Fibroblast of gingiva (primary cell): ENCODE data around the gene CNOT2.

Experiments used
- DNase-seq: peaks from one replicate; pipeline ENCODE4 v3.0.0-alpha.2; 2011; ENCODE audit warnings: low read depth

Gene CNOT2, protein sequence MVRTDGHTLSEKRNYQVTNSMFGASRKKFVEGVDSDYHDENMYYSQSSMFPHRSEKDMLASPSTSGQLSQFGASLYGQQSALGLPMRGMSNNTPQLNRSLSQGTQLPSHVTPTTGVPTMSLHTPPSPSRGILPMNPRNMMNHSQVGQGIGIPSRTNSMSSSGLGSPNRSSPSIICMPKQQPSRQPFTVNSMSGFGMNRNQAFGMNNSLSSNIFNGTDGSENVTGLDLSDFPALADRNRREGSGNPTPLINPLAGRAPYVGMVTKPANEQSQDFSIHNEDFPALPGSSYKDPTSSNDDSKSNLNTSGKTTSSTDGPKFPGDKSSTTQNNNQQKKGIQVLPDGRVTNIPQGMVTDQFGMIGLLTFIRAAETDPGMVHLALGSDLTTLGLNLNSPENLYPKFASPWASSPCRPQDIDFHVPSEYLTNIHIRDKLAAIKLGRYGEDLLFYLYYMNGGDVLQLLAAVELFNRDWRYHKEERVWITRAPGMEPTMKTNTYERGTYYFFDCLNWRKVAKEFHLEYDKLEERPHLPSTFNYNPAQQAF

DNA sequence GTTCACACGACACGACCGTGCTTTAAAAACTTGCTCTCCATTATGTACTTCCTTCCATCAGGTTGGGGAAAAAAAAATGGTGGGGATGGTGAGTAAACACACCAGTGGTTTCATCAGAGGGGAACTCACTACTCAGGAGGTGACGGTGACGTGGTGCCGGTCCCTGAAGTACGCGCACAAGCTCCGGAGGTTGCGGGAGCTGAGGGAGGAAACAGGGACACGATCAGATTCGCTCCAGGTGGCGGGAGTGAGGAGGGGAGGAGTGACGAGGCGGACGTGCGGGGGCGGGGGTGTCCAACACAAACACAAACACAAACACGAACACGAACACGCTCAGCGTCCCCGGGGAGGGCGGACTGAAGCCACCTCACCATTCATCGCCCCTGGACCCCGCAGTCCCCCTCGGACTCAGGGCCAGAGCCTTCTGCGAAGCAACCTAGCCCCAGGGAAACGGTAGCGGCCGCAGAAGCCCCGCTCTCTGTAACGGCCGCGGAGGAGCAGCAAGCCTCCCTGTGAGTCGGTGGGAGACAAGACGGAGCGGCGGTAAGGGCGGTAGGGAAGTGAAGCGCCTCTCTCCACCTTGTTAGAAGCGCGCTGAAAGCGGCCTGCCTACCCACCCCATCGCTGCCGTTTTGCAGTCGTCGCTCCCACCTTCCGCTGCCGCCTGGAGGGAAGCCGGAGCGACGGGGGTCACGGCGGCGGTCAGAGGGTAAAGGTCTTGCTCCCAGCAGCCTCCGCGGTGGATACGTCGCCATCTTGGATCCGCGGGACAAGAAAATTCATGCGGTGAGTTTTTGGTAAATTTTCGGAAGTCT, at the start of gene CNOT2:
TSS of gene CNOT2 (plus strand) at position 739 of the 815 bp plus-strand sequence. CDS start 34,794 bp downstream, outside the sequence.
- DNase-seq = peak; percentile 85

DNA sequence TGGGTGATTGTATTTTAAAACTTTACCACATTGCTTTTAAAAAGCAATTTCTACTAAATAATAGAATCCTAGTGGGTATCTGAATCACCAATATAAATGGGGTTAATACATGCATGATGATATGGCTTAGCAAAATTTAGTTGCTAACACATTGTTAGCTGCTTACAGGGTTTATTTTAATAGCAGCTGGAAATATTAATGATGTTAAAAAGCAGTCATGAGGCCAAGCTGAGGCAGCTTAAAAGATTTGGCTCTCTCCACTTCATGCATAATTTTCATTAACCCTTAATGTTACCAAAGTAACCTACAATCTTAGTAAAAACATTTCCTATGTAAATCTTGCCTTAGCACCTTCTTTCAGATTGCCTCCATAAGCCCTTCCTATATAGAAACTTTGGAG, 49.2 kb upstream of the CNOT2 start:
- DNase-seq = no peak

DNA sequence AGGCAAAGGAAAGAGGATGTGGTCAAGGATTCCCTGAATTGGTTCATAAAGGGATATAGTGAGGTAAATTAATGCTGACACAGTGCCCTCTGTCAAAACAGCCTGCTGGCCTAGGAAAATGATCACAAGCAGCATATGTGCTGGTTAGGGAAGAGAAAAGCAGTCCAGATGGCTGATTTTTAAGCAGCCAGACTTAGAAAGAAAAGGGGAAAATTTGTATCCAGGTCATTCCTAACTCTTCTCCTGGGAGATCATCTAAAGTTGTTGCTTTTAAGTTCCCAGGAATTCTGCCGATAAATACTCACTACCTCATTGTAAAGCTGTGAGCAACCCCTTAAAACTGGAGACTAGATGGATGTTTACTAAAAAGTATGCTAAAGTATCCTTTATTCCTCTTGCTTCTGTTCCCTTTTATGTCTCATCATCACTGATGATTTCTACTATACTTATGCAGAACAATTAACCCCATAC, 46.4 kb upstream of the CNOT2 start:
- DNase-seq = peak; percentile 67

DNA sequence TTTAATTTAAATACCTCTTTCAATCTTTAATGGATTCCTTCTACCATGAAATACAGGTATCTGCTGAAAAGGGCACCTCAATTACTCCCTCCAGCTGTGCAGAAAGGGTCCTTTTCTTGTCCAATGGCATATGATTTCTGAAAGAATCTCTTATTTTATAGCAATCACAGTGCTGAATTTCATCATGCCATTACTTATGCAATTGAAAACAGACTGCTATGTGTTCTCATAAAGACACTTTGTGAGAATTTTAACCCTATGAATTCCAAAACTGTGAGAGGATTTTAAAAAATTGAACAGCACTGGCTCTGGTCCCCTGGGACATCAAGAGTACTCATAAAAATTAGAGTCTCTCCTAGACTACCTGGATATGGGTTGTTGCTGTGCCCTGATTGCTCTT, 45.9 kb upstream of the CNOT2 start:
- DNase-seq = peak; percentile 43

DNA sequence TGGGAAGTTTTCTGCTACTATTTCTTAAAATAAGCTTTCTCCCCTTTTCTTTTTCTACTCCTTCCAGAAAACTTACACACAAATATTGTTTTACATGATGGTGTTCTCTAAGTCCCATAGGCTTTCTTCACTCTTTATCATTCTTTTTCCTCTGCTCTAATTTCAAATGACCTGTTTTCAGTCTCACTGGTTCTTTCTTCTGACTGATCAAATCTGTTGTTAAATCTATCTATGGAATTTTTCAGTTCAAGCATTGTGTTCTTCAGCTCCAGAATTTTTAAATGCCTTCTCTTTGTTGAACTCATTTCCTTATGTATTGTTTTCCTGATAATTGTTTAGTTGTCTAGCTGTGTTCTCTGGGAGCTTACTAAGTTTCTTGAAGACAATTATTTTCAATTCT, 29.5 kb upstream of the CNOT2 start:
- no peak for DNase-seq

DNA sequence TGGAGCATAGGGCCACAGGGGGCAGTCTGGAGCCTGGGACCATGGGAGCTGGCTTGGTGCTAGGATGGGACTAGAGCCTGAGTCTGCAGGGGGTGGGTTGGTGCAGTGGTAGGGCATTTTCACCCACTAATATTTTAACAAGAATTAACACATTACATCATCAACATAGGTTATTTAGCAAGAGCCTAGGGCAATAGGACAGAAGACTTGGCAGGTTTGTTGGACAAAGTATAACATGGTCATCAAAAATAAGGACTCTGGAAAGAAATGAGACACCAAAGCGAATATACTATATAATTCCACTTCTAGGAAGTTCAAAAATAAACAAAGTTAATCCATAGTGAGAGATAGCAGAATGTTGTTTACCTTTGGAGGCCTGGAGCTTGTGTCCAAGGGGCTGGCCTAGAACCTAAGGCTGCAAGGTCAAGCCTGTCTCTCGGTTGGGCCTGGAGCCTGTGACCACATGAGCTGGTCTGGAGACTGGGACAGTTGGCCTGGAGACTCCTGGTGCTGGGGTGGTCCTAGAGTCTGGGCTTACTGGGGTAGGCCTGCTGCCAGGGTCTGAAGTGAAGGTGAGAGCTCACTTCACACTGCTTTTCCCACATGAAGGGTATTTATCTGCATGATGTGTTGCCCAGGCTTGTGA, 28.1 kb upstream of the CNOT2 start:
- DNase-seq = no peak

DNA sequence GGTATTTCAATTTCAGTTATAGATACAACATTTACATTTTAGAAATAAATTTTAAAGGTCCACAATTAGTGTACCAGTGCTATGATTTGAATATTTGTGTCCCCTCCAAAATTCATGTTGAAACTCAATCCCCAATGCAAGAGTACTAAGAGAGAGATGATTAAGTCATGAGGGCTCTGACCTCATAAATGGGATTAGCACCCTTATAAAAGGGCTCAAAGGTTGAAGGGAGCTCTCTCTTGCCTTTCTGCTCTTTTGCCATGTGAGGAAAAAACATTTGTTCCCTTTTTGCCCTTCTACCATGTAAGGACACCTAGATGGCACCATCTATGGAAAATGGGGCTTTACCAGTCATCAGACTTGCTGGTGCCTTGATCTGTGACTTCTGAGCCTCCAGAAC, 25.8 kb upstream of the CNOT2 start:
- DNase-seq = no peak

DNA sequence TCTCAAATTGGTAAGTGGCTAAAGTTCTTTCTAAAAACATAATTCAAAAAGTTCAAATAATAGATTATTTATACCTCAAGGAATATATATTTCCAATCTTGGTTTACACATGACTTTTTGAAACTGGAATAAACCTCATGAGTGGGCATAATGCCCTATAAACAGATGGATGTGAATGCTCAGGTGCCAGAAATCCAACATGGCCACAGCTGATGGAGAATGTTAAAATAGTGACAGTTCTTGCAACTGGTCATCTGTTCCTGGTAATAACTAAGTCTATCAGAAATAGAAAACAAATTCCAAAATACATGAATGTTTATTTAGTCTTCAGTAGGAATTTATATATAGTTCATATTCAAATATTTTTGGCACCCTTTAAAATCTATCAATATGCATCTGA, 21.6 kb upstream of the CNOT2 start:
- no peak for DNase-seq

DNA sequence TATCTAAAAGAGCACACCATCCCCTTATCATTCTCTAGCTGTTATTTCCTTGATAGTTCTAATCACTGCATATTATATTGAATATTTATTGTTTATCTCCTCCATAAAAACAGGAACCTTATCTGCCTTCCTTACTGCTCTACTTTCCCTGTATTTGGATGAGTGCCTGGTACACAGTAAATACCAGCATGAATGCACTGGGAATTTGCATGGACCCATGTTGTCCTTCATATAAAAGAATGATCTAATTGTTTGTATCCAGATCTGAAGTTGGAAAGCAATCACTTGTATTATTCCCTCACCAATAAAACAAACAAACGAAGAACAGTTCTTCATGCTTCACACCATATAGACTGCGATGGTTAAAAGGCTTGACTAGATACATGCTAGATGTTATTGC, 15.3 kb upstream of the CNOT2 start:
- no peak for DNase-seq

DNA sequence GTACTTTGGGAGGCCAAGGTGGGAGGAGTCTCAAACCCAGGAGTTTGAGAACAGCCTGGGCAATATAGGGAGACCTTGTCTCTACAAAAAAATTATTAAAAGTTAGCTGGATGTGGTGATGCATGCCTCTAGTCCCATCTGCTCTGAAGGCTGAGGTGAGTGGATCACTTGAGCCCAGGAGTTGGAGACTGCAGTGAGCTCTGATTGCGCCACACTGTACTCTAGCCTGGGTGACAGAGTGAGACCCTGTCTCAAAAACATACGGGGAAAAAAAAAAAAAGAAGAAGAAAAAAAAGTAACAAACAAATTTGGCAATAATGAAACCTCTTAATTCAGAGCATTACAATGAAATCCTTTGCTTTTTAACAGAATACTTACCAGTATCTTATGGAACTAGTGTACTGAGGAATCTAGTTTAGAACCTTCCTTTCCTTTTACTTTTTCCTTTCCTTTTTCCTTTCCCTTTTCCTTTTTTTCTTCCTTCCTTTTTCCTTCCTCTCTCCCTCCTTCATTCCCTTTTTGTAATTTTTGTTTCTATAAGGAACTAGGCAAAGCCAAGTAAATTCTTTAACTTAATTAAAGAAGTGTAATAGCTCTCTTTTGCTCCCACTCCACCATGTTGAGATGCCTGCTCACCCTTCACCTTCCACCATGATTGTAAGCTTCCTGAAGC, 12.2 kb upstream of the CNOT2 start:
- DNase-seq = no peak

DNA sequence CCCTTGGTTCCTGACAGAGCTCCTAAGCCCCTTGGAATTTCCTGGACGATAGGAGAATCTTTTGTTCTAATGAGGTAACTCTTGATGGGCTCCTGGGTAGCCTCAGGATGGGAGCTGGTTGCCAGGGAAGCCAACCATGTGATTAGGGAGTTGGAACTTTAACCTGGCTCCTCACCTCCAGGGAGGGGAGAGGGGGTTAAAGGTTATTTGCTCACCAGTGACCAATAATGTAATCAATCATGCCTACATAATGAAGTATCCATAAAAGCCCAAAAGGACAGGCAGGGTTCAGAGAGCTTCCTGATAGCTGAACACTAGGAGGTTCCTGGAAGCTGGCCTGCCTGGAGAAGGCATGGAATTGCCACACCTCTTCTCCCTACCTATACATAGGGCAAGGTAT, 6.2 kb upstream of the CNOT2 start:
- no peak for DNase-seq

DNA sequence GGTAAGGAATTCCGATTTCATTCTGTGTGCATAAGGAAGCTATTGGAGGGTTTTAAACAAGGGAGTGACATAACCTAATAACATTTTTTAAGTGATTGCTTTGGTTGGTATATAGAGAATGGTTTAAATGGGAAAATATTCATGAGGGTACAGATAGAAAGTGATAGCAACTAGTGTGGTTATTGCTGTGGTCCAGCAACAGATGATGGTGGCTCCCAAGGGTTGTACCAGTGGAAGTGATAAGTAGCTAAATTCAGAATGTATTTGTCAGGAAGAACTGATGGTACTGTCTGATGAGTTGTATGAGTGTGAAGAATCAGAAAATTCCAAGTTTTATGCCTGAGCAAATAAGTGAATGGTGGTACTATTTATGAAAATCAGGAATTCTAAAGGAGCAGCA, 2.6 kb upstream of the CNOT2 start:
- no peak for DNase-seq

DNA sequence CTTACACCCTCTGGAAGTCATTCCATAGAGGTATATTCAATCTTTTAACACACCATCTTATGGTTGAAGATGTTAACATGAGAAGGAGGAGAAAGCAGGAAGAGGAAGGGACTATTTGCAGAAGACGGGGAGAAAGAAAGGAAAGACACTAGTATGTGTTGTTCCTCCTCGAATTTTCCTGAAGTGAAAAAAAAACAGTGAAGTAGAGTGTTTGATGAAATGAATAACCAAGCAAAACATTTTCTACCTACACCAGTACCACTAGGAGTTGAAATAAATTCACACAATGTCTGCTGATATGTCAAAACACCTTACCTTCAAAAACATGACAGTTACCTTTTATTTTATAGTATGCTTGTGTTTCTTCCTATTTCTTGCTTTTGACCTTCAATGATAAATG, 1.4 kb upstream of the CNOT2 start:
- DNase-seq = no peak

DNA sequence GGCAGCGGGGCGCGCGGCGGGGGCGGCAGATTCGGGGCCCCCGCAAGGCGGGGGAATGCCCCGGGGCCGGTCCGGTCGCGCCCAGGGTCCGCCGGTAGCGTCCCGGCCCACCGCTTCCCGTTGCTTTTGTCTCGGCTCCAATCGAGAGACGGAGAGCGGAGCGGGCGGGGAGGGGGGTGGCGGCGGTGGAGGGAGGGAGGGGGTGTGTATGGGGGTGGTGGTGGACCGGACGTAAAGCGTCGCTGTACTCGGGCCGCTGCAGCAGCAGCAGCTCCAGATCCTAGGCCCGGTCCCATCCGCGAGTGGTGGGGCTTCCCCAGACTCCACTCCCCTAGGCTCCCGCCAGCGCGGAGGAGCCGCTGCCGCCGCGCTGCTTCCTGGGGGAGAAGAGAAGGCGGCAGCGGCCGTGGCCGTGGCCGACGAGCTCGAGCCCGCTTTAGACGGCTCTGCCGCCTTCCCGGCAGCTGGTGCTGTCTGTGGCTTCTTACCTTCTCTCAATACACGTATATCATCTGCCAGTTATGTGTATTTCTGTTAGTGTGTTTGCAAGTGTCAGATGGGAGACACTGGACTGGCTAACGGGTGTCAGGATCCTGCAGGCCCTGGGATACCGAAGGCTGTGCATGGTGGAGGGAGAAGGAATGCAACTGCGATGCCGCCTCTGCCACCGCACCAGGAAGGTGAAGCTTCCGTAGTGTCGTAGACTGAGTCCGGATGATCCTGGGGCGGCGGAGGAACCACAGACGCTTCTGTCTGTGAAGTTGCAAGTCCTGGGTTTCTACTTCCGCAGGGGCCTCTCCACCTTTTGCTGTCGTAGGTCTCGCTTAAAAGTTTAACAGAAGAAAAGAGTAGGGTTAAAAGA, 508 bp downstream of the CNOT2 start:
- peak; percentile 61 for DNase-seq

DNA sequence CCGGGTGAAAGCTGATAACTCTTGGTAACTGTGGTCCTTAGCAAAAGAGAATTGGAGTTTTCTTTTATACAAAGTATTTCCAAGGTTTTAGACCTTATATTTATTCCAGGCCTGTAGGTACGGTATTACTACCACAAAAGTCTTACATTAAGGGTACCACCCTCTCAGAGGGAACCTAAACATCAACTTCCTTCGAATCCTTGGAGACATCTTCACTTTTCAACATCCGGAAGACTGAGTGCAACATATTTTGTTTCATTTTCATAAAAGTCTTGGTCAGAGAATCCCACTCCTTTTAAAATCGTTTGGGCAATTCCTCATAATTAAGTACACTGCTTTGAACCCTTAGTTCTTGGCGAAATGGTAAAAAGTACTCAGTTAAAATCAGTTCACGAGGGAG, 1.2 kb downstream of the CNOT2 start:
- no peak for DNase-seq

DNA sequence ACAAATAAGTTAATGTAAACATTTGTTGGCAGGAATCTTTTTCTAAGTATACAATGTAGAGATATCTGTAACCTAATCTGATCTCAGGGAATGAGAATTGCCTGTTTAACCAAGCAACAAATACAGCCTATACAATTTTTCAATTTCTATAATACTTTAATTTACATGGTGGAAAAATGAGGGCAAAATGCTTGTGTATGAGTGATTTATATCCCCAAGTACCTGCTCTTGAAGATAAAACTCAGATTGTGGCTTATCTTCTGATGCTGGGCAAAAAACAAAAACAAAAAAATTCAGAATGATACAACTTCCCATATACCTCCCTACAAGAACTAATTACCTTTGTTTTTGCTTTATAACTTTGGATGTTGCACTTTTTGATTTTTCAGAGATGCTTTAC, 2.2 kb downstream of the CNOT2 start:
- DNase-seq = no peak

DNA sequence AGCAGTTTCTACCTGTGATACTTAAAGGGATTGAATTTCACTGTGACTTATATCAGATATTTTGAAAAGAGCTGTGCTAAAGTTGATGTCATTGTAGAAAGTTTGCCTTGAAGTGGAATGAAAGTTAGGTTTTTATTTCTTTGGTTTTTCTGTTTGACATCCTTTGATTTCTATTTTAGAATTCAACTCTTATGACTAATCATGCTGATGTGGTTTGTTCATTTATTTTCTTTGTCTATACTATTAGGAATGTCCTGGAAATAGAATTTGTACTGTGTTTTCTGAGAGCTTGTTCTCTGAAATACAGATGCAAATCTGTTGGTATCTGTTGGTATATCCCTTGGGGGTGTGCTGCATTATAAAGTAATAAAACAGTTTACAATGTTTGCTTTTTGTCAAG, 3.3 kb downstream of the CNOT2 start:
- no peak for DNase-seq

DNA sequence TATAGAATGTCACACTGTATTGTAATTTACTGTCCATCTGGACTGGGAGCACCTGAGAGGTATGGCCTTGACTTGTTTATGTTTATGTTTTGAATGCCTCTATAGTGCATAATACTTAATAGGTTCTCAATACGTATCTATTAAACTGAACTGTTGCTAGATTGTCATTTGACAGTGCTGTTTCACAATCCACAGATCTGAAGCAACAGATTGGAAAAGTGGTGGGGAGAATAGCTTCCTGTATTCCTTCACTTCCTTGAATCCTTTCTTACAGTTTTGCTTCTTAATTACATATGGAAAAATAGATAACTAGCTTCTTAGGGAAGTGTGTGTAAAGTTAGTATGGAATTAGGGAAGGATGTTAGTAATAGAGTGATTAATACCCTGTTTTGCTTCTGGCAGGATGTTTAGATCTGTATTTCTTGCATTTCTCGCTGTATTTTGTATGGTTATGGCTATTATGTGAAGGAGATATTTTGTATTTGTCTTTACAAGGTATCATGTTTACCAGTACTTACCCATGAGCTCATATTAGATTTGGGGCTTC, 4.5 kb downstream of the CNOT2 start:
- DNase-seq = no peak

DNA sequence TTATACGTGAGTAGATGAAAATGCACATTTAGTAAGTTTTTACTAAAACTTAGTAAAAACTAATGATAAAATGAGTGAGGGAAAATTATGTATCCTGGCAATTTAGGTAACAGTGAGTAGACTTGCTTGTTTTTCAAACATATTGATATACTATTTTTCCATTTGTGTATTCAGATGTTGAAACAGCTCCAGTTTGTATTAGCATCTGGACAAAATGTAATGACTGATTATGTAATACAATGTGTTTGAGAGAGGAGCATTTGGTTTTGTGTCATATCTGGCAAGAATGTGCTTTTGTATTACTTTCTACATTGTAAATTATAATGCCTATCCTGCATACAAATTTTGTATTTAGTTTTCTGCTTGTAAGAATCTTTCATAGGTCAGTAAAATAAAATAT, 5.6 kb downstream of the CNOT2 start:
- DNase-seq = peak; percentile 17

DNA sequence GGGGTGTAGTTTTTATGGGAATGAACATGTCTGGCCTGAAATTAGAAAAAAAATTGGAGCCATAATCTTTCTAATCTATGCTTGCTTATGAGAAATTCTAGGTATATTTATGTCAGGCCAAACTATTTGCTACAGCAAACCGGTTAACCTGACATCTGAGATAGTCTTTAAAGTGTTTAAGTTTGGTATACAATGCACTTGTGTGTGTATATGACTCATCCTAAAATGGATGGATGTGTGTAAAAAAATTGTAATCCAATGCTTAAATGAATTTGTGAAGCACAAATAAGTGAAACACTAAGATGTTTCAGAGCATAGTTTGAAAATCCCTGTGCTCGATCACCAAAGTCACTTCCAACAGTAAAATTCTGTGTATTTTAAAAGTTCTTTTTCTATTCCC, 6.7 kb downstream of the CNOT2 start:
- DNase-seq = no peak

DNA sequence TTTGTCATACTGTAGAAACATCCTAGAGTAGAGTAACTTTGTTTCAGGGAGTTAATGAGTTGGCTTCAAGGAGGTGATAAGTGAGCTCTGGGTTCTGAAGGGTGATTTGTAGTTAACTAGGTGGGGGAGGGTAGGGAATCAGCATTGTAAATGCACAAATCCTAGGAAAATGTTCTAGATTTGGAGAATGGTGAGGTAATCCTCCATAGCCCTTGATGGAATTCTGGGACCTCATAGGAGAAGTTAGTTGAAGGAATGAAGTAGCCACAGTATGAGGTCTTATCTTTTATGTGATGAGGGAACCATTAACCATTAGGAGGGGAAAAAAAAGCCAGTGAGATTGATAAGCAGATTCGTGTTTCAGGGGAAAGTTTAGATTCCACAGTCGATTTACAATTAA, 8.0 kb downstream of the CNOT2 start:
- DNase-seq = no peak
